Activated CD4-positive, alpha-beta T cell treated with anti-CD3 and anti-CD28 coated beads, Interleukin-2, amount 10 ng/mL, durations not matched to agents 7 days and 5 days (primary cell): Measurements from ENCODE around the gene ZNF223. TPM values are rescaled to one million over a fixed set of nuclear protein-coding genes. Genes with fewer than 3 reads are reported as not detected.

Experiments
- CTCF ChIA-PET: fragments of 350-600 bp; sonication (Branson Sonifier 250); formaldehyde crosslinking; loops from one replicate; lab custom pipeline; 2021; ENCODE audit warnings: antibody characterized with exemption; lab: Charles Lee
- POLR2A ChIA-PET: fragments of 350-600 bp; sonication (Branson Sonifier 250); formaldehyde crosslinking; loops from one replicate; lab custom pipeline; 2021; ENCODE audit warnings: antibody characterized with exemption; lab: Charles Lee
- DNase-seq: peaks from one replicate; pipeline ENCODE4 v3.0.0-alpha.2; 2020
- H3K27ac Mint-ChIP-seq: one replicate; pipeline ENCODE4 v1.8.0; 2021; ENCODE audit warnings: mild to moderate bottlenecking, moderate library complexity, mixed read lengths
- H3K27me3 Mint-ChIP-seq: one replicate; pipeline ENCODE4 v1.8.0; 2021; ENCODE audit warnings: mixed read lengths
- H3K36me3 Mint-ChIP-seq: one replicate; pipeline ENCODE4 v1.8.0; 2021; ENCODE audit warnings: low read depth, mixed read lengths
- H3K4me1 Mint-ChIP-seq: one replicate; pipeline ENCODE4 v1.8.0; 2021; ENCODE audit warnings: mixed read lengths
- H3K4me3 Mint-ChIP-seq: one replicate; pipeline ENCODE4 v1.8.0; 2021; ENCODE audit warnings: mild to moderate bottlenecking, moderate library complexity, mixed read lengths
- H3K9me3 Mint-ChIP-seq: one replicate; pipeline ENCODE4 v1.8.0; 2021; ENCODE audit warnings: mixed read lengths
- total RNA-seq, 2 experiments: library from RNA; stranded (reverse); gene quantifications; one replicate each; pipeline ENCODE4 v1.2.3, GENCODE V29; 2021

ZNF223 gene
- total RNA-seq, 2 experiments from 2014 or later: 0.25 TPM; not detected in 1

DNA sequence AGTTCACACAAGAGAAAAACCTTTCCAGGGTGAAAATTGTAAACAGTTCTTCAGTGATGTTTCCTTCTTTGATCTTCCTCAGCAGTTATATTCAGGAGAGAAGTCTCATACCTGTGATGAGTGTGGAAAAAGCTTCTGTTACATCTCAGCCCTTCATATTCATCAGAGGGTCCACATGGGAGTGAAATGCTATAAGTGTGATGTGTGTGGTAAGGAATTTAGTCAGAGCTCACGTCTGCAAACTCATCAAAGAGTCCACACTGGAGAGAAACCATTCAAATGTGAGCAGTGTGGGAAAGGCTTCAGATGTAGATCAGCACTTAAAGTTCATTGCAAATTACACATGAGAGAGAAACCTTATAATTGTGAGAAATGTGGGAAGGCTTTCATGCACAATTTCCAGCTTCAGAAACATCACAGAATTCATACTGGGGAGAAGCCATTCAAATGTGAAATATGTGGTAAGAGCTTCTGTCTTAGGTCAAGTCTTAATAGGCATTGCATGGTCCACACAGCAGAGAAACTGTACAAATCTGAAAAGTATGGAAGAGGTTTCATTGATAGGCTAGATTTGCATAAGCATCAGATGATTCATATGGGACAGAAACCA lies 19.7 kb upstream of the ZNF223 start:
- Mint-ChIP-seq H3K27ac (no peak overlapping the region), H3K4me3 (no peak overlapping the region), H3K27me3 (no peaks in the 10 kb centered on the region), H3K4me1 (no peaks in the 10 kb centered on the region), H3K9me3 (peaks cover 64% of the 10 kb centered on the region), H3K36me3 (peaks cover 58% of the 10 kb centered on the region)
- CTCF ChIA-PET: interaction anchor here (0.7 kb wide), 1 partner anchor 27 kb away, joined by 3 read pairs; no protein-coding TSS in a partner anchor
- POLR2A ChIA-PET: no interaction called here
- no peak for DNase-seq

- Mint-ChIP-seq H3K9me3 (peaks cover 43% of the 10 kb centered on the region), H3K4me3 (no peak overlapping the region), H3K4me1 (no peaks in the 10 kb centered on the region), H3K27ac (no peak overlapping the region), H3K27me3 (peaks cover 2% of the 10 kb centered on the region), H3K36me3 (no peaks in the 10 kb centered on the region)
- POLR2A ChIA-PET: no interaction called here
- no peak for DNase-seq
- CTCF ChIA-PET: no interaction called here
Measured at GRCh38 chr19:44042147-44042546, 9.7 kb upstream of the ZNF223 start.

DNA sequence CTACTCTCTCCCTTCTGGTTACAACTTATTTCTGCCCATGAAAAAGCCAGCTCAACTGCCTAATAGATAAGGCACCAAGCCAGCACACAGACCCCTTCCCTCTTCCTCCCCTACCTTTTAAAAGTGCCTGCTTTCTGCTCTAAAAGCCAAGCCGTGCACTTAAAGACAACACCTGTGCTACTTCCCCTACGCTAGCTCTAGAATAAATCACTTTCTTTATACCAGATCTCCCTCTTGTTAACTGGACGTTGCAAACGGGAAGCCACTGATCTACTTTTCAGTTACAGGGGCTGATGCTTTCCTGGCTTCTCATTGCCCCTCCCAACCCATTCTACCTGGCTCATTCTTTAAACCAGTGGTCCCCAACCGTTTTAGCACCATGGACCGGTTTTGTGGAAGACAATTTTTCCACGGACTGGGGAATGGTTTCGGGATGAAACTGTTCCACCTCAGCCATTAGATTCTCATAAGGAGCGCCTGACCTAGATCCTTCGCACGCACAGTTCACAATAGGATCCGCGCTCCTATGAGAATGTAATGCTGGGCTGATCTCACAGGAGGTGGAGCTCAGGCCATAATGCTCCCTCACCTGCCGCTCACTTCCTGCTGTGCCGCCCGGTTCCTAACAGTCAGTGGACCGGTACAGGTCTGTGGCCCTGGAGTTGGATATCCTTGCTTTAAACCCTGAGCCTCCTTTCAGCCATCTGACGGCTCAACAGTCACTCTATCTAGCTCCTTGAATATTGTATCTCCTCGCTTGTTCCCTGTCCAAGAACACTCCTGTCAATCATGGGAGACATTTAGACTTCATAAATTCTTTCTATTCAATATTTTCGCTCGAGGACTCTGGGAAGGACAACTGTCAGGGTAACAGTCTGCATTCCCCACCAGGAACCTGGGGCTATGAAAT lies 841 bp upstream of the ZNF223 start:
- DNase-seq: no peak
- Mint-ChIP-seq H3K27me3 (no peaks in the 10 kb centered on the region), H3K36me3 (peaks cover 4% of the 10 kb centered on the region), H3K9me3 (peaks cover 36% of the 10 kb centered on the region), H3K4me1 (peaks cover 18% of the 10 kb centered on the region), H3K27ac (no peak overlapping the region), H3K4me3 (peak overlapping the region; percentile 69)
- CTCF ChIA-PET: interaction anchor here (0.7 to 1.3 kb wide), 3 partner anchors 22 to 115 kb away, joined by 3 read pairs; no protein-coding TSS in a partner anchor
- POLR2A ChIA-PET: interaction anchor here (0.6 kb wide), 1 partner anchor 210 kb away, joined by 4 read pairs; no protein-coding TSS in a partner anchor

GRCh38 chr19:44055870-44056269 lies 4.0 kb downstream of the ZNF223 start:
- Mint-ChIP-seq H3K4me1 (peaks cover 16% of the 10 kb centered on the region), H3K4me3 (no peak overlapping the region), H3K36me3 (peaks cover 4% of the 10 kb centered on the region), H3K9me3 (peaks cover 56% of the 10 kb centered on the region), H3K27ac (no peak overlapping the region), H3K27me3 (no peaks in the 10 kb centered on the region)
- CTCF ChIA-PET: interaction anchor here (0.6 kb wide), 1 partner anchor 54 kb away, joined by 7 read pairs; no protein-coding TSS in a partner anchor
- POLR2A ChIA-PET: no interaction called here
- DNase-seq: no peak

- Mint-ChIP-seq H3K9me3 (peaks cover 58% of the 10 kb centered on the region), H3K36me3 (no peaks in the 10 kb centered on the region), H3K4me1 (no peaks in the 10 kb centered on the region), H3K4me3 (no peak overlapping the region), H3K27ac (no peak overlapping the region), H3K27me3 (no peaks in the 10 kb centered on the region)
- DNase-seq: no peak
- ChIA-PET CTCF (interaction anchor here (0.8 kb wide), 1 partner anchor 596 kb away, joined by 3 read pairs; no protein-coding TSS in a partner anchor), POLR2A (no interaction called here)
Measured at GRCh38 chr19:44059229-44059628, 7.4 kb downstream of the ZNF223 start.

DNA sequence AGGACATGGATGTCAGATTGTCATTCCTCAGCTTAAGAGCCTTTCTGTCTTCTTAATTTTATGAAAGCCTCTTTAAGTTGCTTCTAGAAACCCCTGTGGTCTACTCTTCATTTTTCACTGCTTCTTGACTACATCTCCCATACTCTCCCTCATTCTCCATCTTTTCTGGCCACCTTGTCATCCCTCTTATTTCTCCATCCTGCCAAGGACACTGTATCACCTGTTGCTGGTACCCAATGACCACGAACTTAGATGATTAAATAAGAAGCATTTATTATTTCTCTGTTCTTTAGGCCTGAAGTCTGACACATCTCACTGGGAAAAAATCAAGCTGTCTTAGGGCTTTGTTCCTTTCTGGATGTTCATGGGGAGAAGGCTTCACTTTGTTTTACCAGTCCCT lies 9.2 kb downstream of the ZNF223 start:
- Mint-ChIP-seq H3K27me3 (no peaks in the 10 kb centered on the region), H3K36me3 (peaks cover 2% of the 10 kb centered on the region), H3K4me1 (no peaks in the 10 kb centered on the region), H3K9me3 (peaks cover 52% of the 10 kb centered on the region), H3K4me3 (no peak overlapping the region), H3K27ac (no peak overlapping the region)
- DNase-seq: no peak
- ChIA-PET POLR2A (no interaction called here), CTCF (no interaction called here)

DNA sequence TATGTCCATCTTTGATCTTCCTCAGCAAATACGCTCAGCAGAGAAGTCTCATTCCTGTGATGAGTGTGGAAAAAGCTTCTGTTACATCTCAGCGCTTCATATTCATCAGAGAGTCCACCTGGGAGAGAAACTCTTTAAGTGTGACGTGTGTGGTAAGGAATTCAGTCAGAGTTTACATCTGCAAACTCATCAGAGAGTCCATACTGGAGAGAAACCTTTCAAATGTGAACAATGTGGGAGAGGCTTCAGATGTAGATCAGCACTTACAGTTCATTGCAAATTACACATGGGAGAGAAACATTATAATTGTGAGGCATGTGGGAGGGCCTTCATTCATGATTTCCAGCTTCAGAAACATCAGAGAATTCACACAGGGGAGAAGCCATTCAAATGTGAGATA lies 14.5 kb downstream of the ZNF223 start:
- H3K4me3 Mint-ChIP-seq: no peak overlapping the region
- H3K27ac Mint-ChIP-seq: no peak overlapping the region
- CTCF ChIA-PET: no interaction called here
- H3K27me3 Mint-ChIP-seq: no peaks in the 10 kb centered on the region
- POLR2A ChIA-PET: no interaction called here
- peaks cover 18% of the 10 kb centered on the region for H3K36me3 Mint-ChIP-seq
- H3K4me1 Mint-ChIP-seq: peaks cover 6% of the 10 kb centered on the region
- no peak for DNase-seq
- H3K9me3 Mint-ChIP-seq: peaks cover 59% of the 10 kb centered on the region

DNA sequence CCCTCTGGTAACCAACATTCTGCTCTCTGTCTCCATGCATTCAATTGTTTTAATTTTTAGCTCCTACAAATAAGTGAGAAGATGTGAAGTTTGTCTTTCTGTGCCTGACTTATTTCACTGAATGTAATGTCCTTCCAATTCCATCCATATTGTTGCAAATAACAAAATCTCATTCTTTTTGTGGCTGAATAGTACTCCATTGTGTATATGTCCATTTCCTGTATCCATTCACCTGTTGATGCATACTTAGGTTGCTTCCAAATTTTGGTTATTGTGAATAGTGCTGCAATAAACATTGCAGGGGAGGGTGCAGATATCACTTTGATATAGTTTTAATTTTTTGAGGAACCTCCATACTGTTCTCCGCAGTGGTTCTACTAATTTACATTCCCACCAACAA lies 17.6 kb downstream of the ZNF223 start:
- Mint-ChIP-seq H3K4me1 (peaks cover 24% of the 10 kb centered on the region), H3K27ac (no peak overlapping the region), H3K9me3 (peaks cover 52% of the 10 kb centered on the region), H3K4me3 (no peak overlapping the region), H3K27me3 (no peaks in the 10 kb centered on the region), H3K36me3 (peaks cover 26% of the 10 kb centered on the region)
- no peak for DNase-seq
- POLR2A ChIA-PET: no interaction called here
- CTCF ChIA-PET: interaction anchor here (0.6 kb wide), 1 partner anchor 304 kb away, joined by 3 read pairs; no protein-coding TSS in a partner anchor

DNA sequence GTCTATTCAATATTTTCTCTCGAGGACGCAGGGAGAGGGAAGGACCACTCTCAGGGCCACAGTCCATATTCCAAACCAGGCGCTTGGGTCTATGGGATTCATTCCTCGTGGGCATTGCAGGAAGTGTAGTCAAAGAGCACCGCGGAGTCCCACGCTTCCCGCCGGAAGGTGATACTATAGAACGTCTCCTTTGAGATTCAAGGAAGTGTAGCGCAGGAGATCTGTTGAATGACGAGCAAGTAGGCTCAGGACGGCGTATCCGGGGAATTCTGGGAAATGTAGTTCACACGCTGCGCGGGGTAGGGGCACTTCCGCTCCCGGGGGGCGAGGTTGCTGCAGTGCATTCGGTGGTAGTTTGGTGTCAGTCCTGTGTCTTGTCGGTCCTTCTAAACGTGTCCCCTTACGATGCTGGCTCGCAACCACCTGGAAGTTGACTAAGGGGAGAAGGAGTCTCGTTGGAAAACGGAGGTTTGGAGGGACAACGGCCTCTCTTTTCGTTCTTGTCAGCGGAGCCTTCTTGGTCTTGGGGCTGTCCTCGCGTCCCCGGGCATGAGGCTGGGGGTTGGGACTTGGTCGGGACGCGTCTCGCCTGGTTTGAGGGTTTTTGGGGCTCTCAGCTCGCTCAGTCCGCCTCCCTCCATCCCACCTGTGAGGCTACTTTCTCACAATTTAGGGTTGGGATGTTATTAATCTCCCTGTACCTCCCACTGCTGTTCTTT lies 20.1 kb downstream of the ZNF223 start, which contains the start of gene ZNF284:
TSS of gene ZNF284 (plus strand) at position 336 of the 719 bp plus-strand sequence. CDS start 4,231 bp downstream, outside the sequence.
- Mint-ChIP-seq H3K36me3 (peaks cover 26% of the 10 kb centered on the region), H3K4me3 (peak within 1 kb of the TSS; percentile 79), H3K27ac (peak within 1 kb of the TSS; percentile 79), H3K4me1 (peaks cover 24% of the 10 kb centered on the region), H3K27me3 (no peaks in the 10 kb centered on the region), H3K9me3 (peaks cover 40% of the 10 kb centered on the region)
- POLR2A ChIA-PET: no interaction called here
- CTCF ChIA-PET: interaction anchor here (0.6 to 1.5 kb wide), 3 partner anchors 19 to 404 kb away, joined by 3 read pairs; partner anchors contain the start of gene ZNF224
- DNase-seq: peak; percentile 84

DNA sequence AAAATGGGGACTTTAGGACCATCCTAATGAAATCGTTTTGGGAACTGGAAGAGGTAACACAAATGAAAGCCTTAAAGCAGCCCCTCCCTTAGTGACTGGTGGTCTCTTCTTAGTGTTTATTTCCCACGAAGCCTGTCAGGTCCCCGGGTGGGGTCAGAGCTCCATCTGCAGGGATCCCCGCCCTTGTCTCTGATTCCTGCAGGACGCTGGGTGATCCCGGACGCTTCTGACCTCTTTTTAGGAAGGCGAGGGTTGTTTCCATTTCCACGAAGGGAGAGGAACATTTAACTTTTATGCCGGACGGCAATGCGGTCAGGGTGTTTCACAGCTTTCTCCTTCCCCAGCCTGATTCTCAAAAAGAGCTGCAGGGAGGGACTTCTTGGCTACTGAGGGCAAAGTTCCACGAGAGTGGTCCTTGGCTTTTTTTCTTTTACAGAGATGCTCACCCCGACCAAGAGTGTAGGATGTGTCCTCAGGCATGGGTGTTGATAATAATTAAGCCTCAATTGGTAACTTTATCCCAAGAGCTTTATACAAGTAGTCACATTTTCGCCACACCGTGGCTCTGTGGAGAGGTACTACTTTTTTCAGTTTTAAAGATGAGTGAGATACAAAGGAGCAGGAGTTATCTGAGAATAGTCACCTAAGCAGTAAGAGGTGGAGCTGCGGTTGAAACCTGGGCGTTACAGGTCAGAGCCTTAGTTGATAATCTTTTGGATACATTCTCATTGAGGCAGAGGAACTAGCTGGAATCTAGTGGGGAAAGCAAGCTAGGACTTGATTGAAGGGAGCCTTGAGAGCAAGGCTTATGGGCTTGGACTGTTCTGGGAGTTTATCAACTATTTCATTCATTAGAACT lies 20.9 kb downstream of the ZNF223 start:
- POLR2A ChIA-PET: no interaction called here

GRCh38 chr19:44076325-44076724 lies 24.5 kb downstream of the ZNF223 start:
- DNase-seq: no peak
- POLR2A ChIA-PET: no interaction called here
- Mint-ChIP-seq H3K9me3 (peaks cover 18% of the 10 kb centered on the region), H3K4me3 (no peak overlapping the region), H3K27me3 (no peaks in the 10 kb centered on the region), H3K4me1 (peaks cover 18% of the 10 kb centered on the region), H3K27ac (no peak overlapping the region), H3K36me3 (peaks cover 24% of the 10 kb centered on the region)
- CTCF ChIA-PET: no interaction called here

More for the DNA sequence above, 20.9 kb downstream of the ZNF223 start:
- no peak for DNase-seq
- Mint-ChIP-seq H3K4me3 (peak overlapping the region; percentile 79), H3K36me3 (peaks cover 28% of the 10 kb centered on the region), H3K27me3 (no peaks in the 10 kb centered on the region), H3K9me3 (peaks cover 36% of the 10 kb centered on the region), H3K27ac (peak overlapping the region; percentile 79), H3K4me1 (peaks cover 24% of the 10 kb centered on the region)
- CTCF ChIA-PET: interaction anchor here (0.6 to 1.5 kb wide), 4 partner anchors 18 to 21 kb away, joined by 3 to 4 read pairs (median 3); partner anchors contain the start of gene ZNF224
